SK-N-MC (cell line): ENCODE measurements around the gene SWI5.

Experiments
- DNase-seq: peaks from one replicate; pipeline ENCODE4 v3.0.0-alpha.2; 2011; ENCODE audit warnings: low read depth, low spot score
- H3K27ac ChIP-seq: fragments of 200-600 bp; sonication (generic); 2 replicates; pipeline ENCODE4 v1.5.1; 2016; ENCODE audit warnings: mixed run types
- H3K36me3 ChIP-seq: fragments of 200-600 bp; sonication (generic); 2 replicates; pipeline ENCODE4 v1.6.1; 2017; ENCODE audit warnings: antibody characterized with exemption, low read length, mixed read lengths; ENCODE audit not compliant: insufficient read depth
- H3K4me3 ChIP-seq: fragments of 200-600 bp; sonication (generic); 2 replicates; pipeline ENCODE4 v1.5.1; 2016
- H3K9ac ChIP-seq: fragments of 200-600 bp; sonication (generic); 2 replicates; pipeline ENCODE4 v1.8.0; 2017; ENCODE audit warnings: mixed run types, mixed read lengths; ENCODE audit not compliant: insufficient read length
- H3K9me3 ChIP-seq: fragments of 200-600 bp; sonication (generic); 2 replicates; pipeline ENCODE4 v1.6.1; 2017; ENCODE audit warnings: low read depth, mild to moderate bottlenecking, antibody characterized with exemption, low read length, moderate library complexity, mixed read lengths
- EZH2 ChIP-seq: fragments of 200-600 bp; sonication (generic); IDR thresholded peaks from one replicate; pipeline ENCODE4 v1.6.1; 2017; ENCODE audit warnings: antibody characterized with exemption
- FOXP2 ChIP-seq: optimal IDR thresholded peaks from 2 replicates; pipeline ENCODE3; 2011; ENCODE audit warnings: mild to moderate bottlenecking, moderate library complexity; ENCODE audit not compliant: insufficient read depth; ENCODE audit errors: extremely low read length, control extremely low read depth
- POLR2AphosphoS5 ChIP-seq: IDR thresholded peaks from 2 replicates; pipeline ENCODE4 v1.6.1; 2012; ENCODE audit warnings: mild to moderate bottlenecking, low read depth, low read length, borderline replicate concordance

SWI5 gene

GRCh38 chr9:128243215-128244018, 32.7 kb upstream of the SWI5 start:
- no peak for DNase-seq
- Histone ChIP-seq H3K27ac (peak overlapping the region; percentile 47), H3K36me3 (no peaks in the 10 kb centered on the region), H3K4me3 (peak overlapping the region; percentile 23), H3K9ac (no peak overlapping the region), H3K9me3 (no peaks in the 10 kb centered on the region)
- TF ChIP-seq FOXP2 (no peak), EZH2 (no peak), POLR2AphosphoS5 (no peak)

DNA sequence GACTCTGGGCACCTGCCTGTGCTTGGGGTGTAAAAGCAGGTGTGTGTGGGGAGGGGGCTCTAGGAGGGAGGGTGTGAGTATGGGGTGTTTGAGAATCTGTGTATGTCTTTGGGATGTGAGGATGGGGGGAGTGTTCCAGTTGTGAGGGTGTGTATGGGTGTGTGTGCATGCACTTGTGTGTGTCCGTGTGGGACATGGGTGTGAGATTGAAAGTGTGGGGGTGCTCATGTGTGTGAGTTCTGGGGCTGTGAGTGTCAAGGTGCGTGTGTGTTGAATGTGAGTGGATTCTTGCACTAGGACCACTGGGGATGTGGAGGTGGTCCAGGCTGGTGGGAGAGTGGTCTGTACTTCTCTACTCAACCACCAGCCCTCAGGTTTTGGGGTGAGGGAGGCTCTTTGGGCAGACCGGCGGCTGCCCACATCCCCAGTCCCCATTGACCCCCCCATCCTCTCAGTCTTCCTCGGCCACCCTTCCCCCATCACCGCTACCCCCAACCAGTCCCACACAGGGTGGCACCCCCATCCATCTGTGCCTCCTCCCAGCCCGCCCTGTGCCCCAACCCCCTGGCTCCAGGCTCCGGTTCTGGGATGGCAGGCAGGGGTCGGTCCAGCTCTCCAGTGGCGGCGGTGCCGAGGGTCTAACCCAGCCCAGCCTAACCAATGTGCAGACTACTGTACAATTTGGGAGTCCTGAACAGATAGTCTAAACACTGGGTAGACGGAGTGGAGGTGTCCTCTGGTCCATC, 31.8 kb upstream of the SWI5 start:
- Histone ChIP-seq H3K36me3 (no peaks in the 10 kb centered on the region), H3K9ac (peak overlapping the region; percentile 41), H3K27ac (peak overlapping the region; percentile 92), H3K4me3 (peak overlapping the region; percentile 65), H3K9me3 (no peaks in the 10 kb centered on the region)
- no peak for DNase-seq
- no peak for TF ChIP-seq FOXP2
- no peak for TF ChIP-seq POLR2AphosphoS5
- no peak for TF ChIP-seq EZH2

GRCh38 chr9:128244837-128245231, 31.2 kb upstream of the SWI5 start:
- DNase-seq: no peak
- Histone ChIP-seq H3K9ac (peak overlapping the region; percentile 49), H3K36me3 (no peaks in the 10 kb centered on the region), H3K4me3 (peak overlapping the region; percentile 65), H3K9me3 (no peaks in the 10 kb centered on the region), H3K27ac (peak overlapping the region; percentile 92)
- TF ChIP-seq POLR2AphosphoS5 (no peak), FOXP2 (no peak), EZH2 (no peak)

- Histone ChIP-seq H3K4me3 (peak overlapping the region; percentile 44), H3K36me3 (no peaks in the 10 kb centered on the region), H3K27ac (peak overlapping the region; percentile 92), H3K9me3 (no peaks in the 10 kb centered on the region), H3K9ac (peak overlapping the region; percentile 49)
- TF ChIP-seq FOXP2 (no peak), POLR2AphosphoS5 (peak; percentile 27; the same call in 1 of the 2 replicates)
- no peak for DNase-seq
Observed at GRCh38 chr9:128245421-128246151, 30.5 kb upstream of the SWI5 start.

- DNase-seq: no peak
- H3K9ac ChIP-seq: no peak overlapping the region
- no peaks in the 10 kb centered on the region for H3K9me3 ChIP-seq
- H3K36me3 ChIP-seq: no peaks in the 10 kb centered on the region
- no peak overlapping the region for H3K4me3 ChIP-seq
- H3K27ac ChIP-seq: peak overlapping the region; percentile 92; the same call in 1 of the 2 replicates
- no peak for TF ChIP-seq FOXP2
- TF ChIP-seq EZH2: no peak
- TF ChIP-seq POLR2AphosphoS5: no peak
Observed at GRCh38 chr9:128246471-128246870, 29.6 kb upstream of the SWI5 start.

DNA sequence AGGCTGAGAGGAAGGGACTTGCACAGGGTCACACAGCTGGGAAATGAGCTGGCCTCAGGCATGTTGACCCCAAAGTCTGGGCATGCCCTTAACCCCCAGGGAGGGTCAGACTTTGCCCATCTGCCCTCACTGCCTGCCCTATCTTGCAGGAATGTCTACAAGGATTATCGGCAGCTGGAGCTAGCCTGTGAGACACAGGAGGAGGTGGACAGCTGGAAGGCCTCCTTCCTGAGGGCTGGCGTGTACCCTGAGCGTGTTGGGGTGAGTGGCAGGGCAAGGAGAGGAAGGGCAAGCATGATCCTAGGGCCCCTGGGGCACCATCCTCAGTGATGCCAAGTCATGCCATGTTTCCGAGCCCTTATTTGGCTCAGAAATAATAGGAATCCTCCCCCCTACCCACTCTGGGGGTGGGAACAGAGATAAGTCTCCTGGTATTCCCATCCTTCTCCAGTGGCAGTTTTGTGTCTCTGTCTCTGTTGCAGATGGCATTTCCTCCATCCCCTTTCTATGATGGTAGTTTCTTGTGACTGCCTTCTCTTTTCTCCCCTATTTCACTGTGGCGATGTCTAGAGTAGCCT, 28.8 kb upstream of the SWI5 start:
- DNase-seq: no peak
- no peak overlapping the region for H3K27ac ChIP-seq
- no peaks in the 10 kb centered on the region for H3K36me3 ChIP-seq
- no peak overlapping the region for H3K9ac ChIP-seq
- H3K9me3 ChIP-seq: no peaks in the 10 kb centered on the region
- no peak overlapping the region for H3K4me3 ChIP-seq
- TF ChIP-seq EZH2 (no peak), POLR2AphosphoS5 (no peak)

DNA sequence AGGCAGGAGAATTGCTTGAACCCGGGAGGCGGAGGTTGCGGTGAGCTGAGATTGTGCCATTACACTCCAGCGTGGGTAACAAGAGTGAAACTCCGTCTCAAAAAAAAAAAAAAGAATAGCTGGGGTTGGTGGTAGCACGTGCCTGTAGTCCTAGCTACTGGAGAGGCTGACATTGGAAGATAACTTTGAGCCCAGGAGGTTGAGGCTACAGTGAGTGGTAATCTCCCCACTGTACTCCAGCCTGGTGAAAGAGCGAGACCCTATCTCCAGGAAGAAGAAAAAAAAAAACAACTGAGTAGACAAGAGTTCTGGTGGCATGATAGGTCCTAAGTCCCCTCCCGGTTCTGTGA, 26.5 kb upstream of the SWI5 start:
- Histone ChIP-seq H3K9ac (no peak overlapping the region), H3K27ac (no peak overlapping the region; the same call in 1 of the 2 replicates), H3K4me3 (no peak overlapping the region), H3K9me3 (no peaks in the 10 kb centered on the region), H3K36me3 (no peaks in the 10 kb centered on the region)
- no peak for DNase-seq
- TF ChIP-seq FOXP2 (no peak), POLR2AphosphoS5 (no peak), EZH2 (no peak)
